HG03565 (cell line): ENCODE results near the gene FAM156B.
"Not testable (repeated sequence)": the region's sequence is repeated elsewhere in the genome, so short reads cannot be mapped to it uniquely, and the experiment has no call there.

ENCODE experiments used
- ATAC-seq: cut with Tn5 transposase; IDR thresholded peaks from one replicate; pipeline ENCODE4 v1.9.1; 2021; ENCODE audit warnings: mild to moderate bottlenecking, moderate library complexity; ENCODE audit not compliant: unreplicated experiment

FAM156B gene

DNA sequence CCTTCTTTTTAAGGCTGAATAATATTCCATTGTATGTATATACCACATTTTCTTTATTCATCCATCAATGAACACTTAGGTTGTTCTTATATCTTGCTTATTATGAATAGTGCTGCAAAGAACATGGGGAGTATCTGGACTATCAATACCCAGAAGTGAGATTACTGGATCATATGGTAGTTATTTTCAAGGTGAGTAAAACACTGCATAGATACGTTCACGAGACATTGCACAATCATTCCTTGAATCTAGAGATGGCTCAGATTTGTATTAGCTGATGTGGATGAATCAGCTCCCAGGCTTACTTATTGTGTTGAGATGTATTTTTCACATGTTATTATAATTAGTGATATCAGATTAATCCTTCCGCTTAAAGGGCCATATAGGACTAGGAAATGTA is 17.6 kb downstream of the FAM156B start:
- not testable (repeated sequence) for ATAC-seq

DNA sequence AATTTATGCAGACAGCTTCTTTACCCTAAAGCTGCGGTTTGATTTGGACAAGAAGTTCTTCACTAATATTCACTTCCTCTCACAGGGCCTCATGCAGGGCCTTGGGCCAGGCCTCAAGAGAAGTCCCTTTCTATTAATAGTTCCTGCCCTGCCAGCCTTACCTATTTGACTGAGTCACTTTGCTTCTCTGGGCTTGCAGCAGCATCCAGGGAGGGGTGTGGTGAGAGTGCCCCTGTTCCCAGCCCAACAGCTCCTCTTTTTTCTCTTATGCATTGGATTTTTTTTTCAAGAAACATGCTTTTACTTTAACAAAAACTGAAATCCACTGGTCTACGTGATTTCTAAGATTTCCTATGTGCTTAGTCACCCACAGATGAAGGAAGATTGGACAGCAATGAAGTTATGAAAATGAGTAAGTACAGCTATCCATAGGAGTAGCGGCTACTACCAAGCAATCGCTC is 26.7 kb downstream of the FAM156B start:
- peak; percentile 40 for ATAC-seq

DNA sequence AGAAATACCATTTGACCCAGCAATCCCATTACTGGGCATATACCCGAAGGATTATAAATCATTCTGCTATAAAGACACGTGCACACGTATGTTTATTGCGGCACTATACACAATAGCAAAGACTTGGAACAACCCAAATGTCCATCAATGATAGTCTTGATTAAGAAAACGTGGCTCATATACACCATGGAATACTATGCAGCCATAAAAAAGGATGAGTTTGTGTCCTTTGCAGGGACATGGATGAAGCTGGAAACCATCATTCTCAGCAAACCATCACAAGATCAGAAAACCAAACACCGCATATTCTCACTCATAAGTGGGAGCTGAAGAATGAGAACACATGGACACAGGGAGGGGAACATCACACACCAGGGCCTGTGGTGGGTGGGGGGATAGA is 33.1 kb downstream of the FAM156B start:
- ATAC-seq = not testable (repeated sequence)

DNA sequence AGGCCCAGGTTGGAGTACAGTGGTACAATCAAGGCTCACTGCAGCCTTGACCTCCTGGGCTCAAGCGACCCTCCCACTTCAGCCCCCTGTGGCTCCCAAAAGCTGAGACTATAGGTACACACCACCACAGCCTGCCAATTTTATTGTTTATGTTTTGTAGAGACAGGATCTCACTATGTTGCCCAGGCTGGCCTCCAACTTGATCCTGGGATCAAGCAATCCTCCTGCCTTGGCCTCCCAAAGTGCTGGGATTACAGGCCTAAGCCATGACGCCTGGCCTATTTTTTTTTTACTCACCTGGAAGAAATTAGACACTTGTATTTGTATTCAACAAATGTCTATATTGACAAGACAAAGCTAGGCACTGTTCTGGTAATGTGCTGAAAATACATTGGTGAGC is 36.1 kb downstream of the FAM156B start:
- no peak for ATAC-seq

DNA sequence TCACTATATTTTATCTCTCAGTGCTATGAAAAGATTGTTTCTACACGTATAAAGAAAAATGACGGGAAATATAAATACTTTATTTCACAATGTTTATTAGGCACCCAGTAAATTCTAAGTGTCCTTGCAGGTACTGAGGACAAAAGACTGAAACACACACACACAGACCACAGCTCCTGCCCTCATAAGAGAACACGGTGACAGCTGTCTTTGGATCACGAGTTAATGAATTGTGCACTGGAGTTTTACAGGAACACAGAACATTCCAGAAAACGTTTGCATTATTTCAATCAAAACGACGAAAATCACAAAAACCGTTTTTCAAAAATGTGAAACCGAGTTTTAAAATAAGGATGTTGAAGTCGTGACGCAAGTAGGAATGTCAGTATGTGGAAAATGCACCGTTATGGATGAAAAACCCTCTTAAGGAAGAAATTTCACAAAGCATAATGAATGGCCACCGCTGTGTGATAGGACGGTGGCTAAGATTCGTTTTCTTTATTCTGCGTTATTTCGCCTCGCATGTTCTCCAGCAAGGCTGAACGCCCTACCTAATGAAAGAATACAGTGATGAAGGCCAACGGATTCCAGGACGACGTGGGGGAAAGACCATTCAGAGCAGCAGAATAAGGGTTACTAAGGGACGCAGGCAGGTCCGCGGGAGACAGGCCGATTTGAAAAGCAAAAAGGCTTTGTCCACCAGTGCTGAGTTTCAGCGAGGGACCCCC is 37.0 kb downstream of the FAM156B start:
- ATAC-seq = peak; percentile 13

DNA sequence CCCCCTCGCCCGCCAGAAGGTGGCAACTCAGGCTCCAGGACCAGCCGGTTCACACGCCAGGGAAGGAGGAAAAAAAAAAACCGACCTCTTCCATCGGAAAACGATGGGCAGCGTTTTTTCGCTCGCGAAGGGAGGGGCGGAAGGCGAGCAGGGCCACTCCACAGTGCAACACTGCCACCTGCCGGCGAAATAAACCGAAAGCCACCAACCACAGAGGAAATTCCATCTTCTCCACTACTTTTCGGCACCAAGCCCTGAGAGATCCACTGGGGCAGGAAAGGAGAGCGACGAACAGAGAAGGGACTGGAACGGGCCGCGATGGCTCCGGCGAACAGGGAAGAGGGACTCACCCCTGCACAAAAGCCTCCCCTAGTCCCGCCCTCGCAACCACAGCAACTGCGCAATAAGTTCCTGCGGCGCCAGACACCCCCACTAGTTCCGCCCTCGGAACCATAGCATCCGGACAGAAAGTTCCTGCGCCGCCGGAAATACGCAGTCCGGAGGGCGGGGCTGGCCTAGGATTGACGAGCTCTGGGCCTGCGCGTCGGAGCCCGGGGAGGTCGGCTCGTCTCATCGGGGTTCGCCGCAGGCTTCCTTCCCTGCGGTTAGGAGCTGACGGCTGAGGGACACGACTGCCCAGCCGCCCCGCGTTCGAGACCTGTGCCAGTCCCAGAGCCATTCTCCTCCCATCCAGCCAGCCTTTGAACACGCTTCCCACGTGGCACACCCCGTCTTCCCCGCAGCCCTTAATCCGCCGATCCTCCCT is 37.8 kb downstream of the FAM156B start:
- ATAC-seq = peak; percentile 91

DNA sequence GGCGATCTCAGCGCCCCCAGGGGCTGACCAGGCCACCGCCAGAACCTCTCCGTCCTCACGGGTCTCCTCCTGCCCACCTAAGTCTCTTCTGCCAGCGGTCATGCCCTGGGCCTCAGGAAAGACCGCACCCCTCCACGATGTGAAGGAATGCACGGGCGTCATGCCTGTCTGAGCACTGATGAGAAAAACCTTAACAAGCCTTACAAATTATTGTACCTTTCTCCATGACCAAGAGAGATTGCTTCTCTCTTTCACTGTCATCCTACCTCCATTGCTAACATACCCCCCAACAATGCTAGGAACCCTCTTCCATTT is 38.3 kb downstream of the FAM156B start:
- ATAC-seq = not testable (repeated sequence)

DNA sequence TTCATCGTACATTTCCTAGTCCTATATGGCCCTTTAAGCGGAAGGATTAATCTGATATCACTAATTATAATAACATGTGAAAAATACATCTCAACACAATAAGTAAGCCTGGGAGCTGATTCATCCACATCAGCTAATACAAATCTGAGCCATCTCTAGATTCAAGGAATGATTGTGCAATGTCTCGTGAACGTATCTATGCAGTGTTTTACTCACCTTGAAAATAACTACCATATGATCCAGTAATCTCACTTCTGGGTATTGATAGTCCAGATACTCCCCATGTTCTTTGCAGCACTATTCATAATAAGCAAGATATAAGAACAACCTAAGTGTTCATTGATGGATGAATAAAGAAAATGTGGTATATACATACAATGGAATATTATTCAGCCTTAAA is 43.6 kb downstream of the FAM156B start:
- ATAC-seq = not testable (repeated sequence)

DNA sequence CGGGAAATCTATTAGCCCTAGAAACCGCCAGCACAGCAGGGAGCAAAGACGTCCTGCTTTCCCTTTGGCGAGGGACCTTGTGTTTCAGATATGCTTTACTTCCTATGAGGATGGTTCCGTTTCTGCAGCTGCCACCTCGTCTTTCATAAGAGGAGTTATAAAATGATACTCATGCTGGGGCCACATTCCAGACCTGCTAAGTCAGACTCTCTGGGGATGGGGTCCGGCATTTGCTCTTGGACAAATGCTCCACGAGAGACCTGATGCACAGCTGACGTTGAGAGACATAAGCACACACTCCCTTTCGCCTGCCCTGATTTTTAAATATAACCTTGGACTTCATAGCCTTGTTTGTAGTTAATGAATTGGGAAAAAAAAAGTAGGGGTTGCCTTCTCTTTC is 44.6 kb downstream of the FAM156B start:
- ATAC-seq = not testable (repeated sequence)

DNA sequence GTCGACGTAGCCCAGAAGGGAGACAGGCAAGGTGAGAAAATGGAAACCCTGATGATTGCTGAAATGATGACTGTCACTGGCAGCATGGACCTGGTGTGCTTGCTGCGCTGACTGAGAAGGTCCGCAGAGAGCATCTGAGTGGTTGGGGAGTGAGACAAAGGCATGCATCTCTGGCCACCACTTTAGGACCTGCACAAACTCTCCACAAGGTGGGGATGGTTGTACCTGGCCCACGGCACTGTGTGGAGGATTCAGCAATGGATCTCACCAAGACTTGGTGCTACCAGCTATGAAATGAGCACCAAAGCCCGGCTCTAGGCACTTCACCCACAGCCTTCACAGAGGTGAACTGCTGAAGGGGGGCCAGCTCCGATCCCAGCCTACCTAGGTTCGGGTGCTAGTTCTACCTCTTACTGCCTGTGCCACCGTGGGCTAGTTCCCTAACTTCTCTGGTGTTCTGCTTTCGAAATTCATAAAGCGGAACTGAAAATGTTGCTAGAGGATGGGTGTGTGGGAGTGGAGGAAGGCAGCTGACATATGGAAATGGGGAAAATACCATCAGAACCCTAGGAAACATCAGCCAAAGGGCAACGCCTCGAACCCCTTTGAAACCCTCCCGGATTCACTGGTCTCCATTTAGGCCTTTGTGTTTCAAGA is 48.8 kb downstream of the FAM156B start:
- not testable (repeated sequence) for ATAC-seq

DNA sequence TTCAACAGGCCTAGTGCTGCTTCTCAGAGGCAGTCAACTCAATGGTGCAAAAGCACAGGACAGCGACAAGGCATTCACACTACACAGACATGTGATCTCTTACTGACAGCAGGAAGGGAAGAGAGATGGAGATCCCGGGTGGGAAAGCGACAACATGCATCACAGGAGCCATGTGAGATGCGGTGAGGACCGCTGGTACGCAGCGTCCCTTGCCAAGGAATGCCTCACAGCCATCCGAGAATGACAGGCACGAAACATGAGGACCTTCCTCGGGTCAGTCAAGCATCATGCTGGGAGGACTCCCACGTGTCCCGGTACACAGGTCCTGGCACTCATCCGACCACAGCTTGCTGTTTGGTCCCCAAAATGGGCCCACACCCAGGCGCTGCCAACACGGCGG is 50.4 kb downstream of the FAM156B start:
- not testable (repeated sequence) for ATAC-seq

- not testable (repeated sequence) for ATAC-seq
Observed at GRCh38 chrX:52948265-52948664, 51.1 kb downstream of the FAM156B start.

- not testable (repeated sequence) for ATAC-seq
Observed at GRCh38 chrX:52949325-52949724, 52.2 kb downstream of the FAM156B start.

DNA sequence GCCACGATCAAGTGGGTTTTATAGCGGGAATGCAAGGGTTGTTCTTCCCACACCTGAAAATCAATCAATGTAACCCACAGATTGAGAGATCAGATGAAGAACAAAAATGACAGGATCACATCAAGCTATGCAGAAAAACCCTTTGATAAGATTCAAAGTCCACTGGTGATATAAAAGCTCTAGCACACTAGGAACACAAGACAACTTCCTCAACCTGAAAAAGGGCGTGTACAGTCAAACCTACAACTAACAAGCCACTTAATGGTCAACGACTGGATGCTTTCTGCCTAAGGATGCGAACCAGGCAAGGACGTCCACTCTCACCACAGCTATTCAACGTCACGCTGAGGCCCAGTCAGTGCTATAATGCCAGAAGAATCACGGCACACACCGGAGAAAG is 52.8 kb downstream of the FAM156B start:
- ATAC-seq = not testable (repeated sequence)
